ENCODE measurements around the gene NFATC2.
"Not testable (repeated sequence)": the region's sequence is repeated elsewhere in the genome, so short reads cannot be mapped to it uniquely, and the experiment has no call there.

The NFATC2 gene

GRCh38 chr20:51542571-51543421 lies at the start of gene NFATC2:
TSS of gene NFATC2 (minus strand) at chr20:51542719. CDS start at chr20:51542499, 220 bp downstream.
- no peak for FAIRE-seq

GRCh38 chr20:51591871-51592270 lies 49.4 kb upstream of the NFATC2 start:
- FAIRE-seq: no peak

GRCh38 chr20:51588762-51589161 lies 46.2 kb upstream of the NFATC2 start:
- no peak for FAIRE-seq

- no peak for FAIRE-seq
These were observed 44.6 kb upstream of the NFATC2 start for GRCh38 chr20:51587145-51587544.

GRCh38 chr20:51586005-51586440 lies 43.5 kb upstream of the NFATC2 start:
- FAIRE-seq: no peak

- no peak for FAIRE-seq
These were observed 42.6 kb upstream of the NFATC2 start for GRCh38 chr20:51585148-51585547.

GRCh38 chr20:51584737-51585136 lies 42.2 kb upstream of the NFATC2 start:
- FAIRE-seq: no peak

- FAIRE-seq: no peak
These were observed 41.6 kb upstream of the NFATC2 start for GRCh38 chr20:51584116-51584515.

GRCh38 chr20:51583499-51583898 lies 41.0 kb upstream of the NFATC2 start:
- no peak for FAIRE-seq

GRCh38 chr20:51583073-51583472 lies 40.6 kb upstream of the NFATC2 start:
- FAIRE-seq: no peak

- FAIRE-seq: no peak
These were observed 39.1 kb upstream of the NFATC2 start for GRCh38 chr20:51581571-51581970.

GRCh38 chr20:51579137-51579536 lies 36.6 kb upstream of the NFATC2 start:
- FAIRE-seq: no peak

- FAIRE-seq: no peak
These were observed 35.6 kb upstream of the NFATC2 start for GRCh38 chr20:51578145-51578459.

GRCh38 chr20:51577432-51578144 lies 35.1 kb upstream of the NFATC2 start:
- FAIRE-seq: no peak

- no peak for FAIRE-seq
These were observed 33.0 kb upstream of the NFATC2 start for GRCh38 chr20:51575486-51575885.

GRCh38 chr20:51574248-51575033 lies 31.9 kb upstream of the NFATC2 start:
- FAIRE-seq: no peak

GRCh38 chr20:51573576-51574243 lies 31.2 kb upstream of the NFATC2 start:
- no peak for FAIRE-seq

GRCh38 chr20:51571460-51571794 lies 28.9 kb upstream of the NFATC2 start:
- no peak for FAIRE-seq

- FAIRE-seq: no peak
These were observed 28.4 kb upstream of the NFATC2 start for GRCh38 chr20:51570739-51571459.

GRCh38 chr20:51569815-51570738 lies 27.6 kb upstream of the NFATC2 start:
- no peak for FAIRE-seq

- FAIRE-seq: not testable (repeated sequence)
These were observed 26.0 kb upstream of the NFATC2 start for GRCh38 chr20:51568533-51568932.

Measured in TTC549 (cell line).